HUDEP-2 (cell line): ENCODE data around the gene PCDHGA1.
"Not testable (repeated sequence)": the region's sequence is repeated elsewhere in the genome, so short reads cannot be mapped to it uniquely, and the experiment has no call there.

Experiments used
- DNase-seq, 76 experiments: peaks; one replicate each; lab custom pipeline; 2025; ENCODE audit not compliant: unreplicated experiment in 76 of 76; lab: John Stamatoyannopoulos, UW

The PCDHGA1 gene

GRCh38 chr5:141432726-141433125, 102.4 kb downstream of the PCDHGA1 start:
- not testable (repeated sequence) for DNase-seq

GRCh38 chr5:141434006-141434405, 103.7 kb downstream of the PCDHGA1 start:
- DNase-seq: no peak

DNA sequence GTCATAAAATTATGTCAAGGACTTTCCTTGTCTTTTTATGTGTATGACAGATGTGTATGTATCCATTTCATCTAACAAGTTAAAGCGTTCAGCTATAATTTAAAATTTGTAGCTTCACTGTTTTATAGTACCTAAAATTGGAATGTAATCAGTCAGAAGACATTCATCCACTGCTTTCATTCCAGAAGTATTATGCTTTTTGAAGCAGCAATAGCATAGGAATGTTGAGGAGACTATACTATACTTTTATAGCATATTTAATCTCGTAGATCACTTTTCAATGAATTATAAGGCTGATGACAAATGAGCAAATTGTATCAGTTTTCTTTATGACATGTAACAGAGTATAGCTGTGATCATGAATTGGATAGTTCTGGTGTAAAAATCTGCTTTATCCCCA, 106.9 kb downstream of the PCDHGA1 start:
- no peak for DNase-seq

- DNase-seq: no peak
Observed at GRCh38 chr5:141439411-141440141, 109.3 kb downstream of the PCDHGA1 start.

DNA sequence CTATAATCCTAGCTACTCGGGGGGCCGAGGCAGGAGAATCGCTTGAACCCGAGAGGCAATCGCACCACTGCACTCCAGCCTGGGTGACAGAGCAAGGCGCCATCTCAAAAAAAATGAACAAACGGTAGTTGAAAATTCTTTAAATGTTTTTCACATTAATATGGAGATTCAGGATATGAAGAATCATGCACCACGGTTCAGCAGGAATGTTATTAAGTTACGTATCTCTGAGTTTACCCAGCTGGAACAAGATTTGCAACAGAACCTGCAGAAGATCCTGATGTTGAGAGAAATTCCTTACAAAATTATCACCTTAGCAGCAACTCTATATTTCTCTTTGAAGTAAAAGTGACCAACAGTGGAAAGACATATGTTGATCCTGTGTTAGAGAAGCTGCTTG, 110.0 kb downstream of the PCDHGA1 start:
- no peak for DNase-seq

- DNase-seq: no peak
Observed at GRCh38 chr5:141441571-141442170, 111.4 kb downstream of the PCDHGA1 start.

GRCh38 chr5:141465351-141465750, 135.0 kb downstream of the PCDHGA1 start:
- no peak for DNase-seq

GRCh38 chr5:141475625-141476131, 145.4 kb downstream of the PCDHGA1 start, which contains the start of gene PCDHGC3:
Gene PCDHGC3, plus strand, starts transcription at chr5:141475966. Its CDS starts 151 bp downstream, at chr5:141476117.
- peak in 2 of 76 experiments; percentile 5 to 8 for DNase-seq

- no peak for DNase-seq
Observed at GRCh38 chr5:141476132-141476911, 146.0 kb downstream of the PCDHGA1 start.

- DNase-seq: no peak
Observed at GRCh38 chr5:141477044-141477575, 146.8 kb downstream of the PCDHGA1 start.

- no peak for DNase-seq
Observed at GRCh38 chr5:141477815-141478214, 147.5 kb downstream of the PCDHGA1 start.

GRCh38 chr5:141478321-141478945, 148.1 kb downstream of the PCDHGA1 start:
- DNase-seq: no peak

- DNase-seq: no peak
Observed at GRCh38 chr5:141479776-141480175, 149.5 kb downstream of the PCDHGA1 start.

GRCh38 chr5:141483902-141484301, 153.6 kb downstream of the PCDHGA1 start:
- DNase-seq: no peak

- DNase-seq: no peak
Observed at GRCh38 chr5:141484310-141484640, 154.0 kb downstream of the PCDHGA1 start.

DNA sequence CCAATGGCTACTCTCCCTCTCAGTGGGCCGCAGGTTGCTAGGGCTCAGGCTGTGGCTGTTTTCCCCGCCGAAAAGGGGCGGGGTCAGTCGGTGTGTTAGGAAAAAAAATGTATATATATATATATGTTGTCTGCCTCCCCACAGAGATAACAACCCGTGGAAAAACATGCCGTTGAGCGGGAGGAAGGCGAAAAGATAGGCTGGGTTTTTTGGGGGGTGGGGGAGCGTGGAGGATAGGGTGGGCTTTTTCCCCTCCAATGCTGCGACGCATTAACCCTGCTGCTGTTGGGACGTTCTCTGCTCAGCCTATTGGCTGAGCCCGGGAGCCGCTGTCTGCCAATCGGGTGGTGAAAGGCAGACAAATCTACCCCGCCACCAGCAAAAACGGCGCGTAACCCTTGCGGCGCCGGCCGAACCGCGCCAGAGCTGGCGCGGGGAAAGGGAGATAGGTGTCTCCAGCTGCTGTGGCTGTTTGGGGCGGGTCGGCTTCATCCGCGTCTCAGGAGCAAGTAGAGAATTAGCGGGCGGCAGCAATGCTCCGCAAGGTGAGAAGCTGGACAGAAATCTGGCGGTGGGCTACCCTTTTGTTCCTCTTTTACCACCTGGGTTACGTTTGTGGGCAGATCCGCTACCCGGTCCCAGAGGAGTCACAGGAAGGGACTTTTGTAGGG, 154.5 kb downstream of the PCDHGA1 start, which contains the start of gene PCDHGC4:
Gene PCDHGC4, plus strand, starts transcription at position 390 of the 671 bp plus-strand sequence. Its CDS starts 144 bp downstream, at position 534.
- DNase-seq: no peak

DNA sequence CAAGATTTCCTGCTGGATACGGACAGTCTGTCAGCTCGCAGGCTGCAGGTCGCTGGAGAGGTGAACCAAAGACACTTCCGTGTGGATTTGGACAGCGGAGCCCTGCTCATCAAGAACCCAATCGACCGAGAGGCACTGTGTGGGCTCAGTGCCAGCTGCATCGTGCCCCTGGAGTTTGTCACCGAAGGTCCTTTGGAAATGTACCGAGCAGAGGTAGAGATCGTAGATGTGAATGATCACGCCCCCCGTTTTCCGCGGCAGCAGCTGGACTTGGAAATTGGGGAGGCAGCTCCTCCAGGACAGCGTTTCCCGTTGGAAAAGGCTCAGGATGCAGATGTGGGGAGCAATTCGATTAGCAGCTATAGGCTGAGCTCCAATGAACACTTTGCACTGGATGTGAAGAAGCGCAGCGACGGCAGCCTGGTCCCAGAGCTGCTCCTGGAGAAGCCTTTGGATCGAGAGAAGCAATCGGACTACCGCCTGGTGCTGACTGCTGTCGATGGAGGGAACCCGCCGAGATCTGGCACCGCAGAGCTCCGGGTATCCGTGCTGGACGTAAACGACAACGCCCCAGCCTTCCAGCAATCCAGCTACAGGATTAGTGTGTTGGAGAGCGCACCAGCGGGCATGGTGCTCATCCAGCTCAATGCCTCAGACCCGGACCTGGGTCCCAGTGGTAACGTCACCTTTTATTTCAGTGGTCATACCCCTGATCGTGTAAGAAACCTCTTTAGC, 155.2 kb downstream of the PCDHGA1 start:
- DNase-seq: no peak

DNA sequence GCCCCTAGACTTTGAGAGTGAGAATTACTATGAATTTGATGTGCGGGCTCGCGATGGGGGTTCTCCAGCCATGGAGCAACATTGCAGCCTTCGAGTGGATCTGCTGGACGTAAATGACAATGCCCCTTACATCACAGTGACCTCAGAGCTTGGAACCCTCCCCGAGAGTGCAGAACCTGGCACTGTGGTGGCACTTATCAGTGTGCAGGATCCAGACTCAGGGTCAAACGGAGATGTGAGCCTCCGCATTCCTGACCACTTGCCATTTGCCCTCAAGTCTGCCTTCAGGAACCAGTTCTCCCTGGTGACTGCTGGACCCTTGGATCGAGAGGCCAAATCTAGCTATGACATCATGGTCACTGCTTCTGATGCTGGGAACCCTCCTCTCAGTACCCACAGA, 155.8 kb downstream of the PCDHGA1 start:
- no peak for DNase-seq

GRCh38 chr5:141487131-141487530, 156.8 kb downstream of the PCDHGA1 start:
- DNase-seq: no peak
